ENCODE results near the gene GRK2. TPM values are rescaled to one million over a fixed set of nuclear protein-coding genes. Genes with fewer than 3 reads are reported as not detected.

Gene GRK2
- total and polyA plus RNA-seq, 2 of the 13 experiments (the other 11 are each of a cell fraction or from before 2014, with no cell fraction given) = 31.3 to 42.4 TPM

- TF ChIP-seq HMGXB4 (CRISPR knock-in tag; IDR thresholded peaks at IDR 0.05; ENCODE audit: borderline replicate concordance in 1 of 2, low read depth in 1 of 2) = peak in 1 of 2 experiments; percentile 73; a peak in 2 of 4 replicates
These were observed 3.3 kb upstream of the GRK2 start (continued) for GRCh38 chr11:67262731-67263675.

- DNase-seq (ENCODE audit: low spot score) = no peak
- H3K27me3 ChIP-seq (ENCODE audit: control insufficient read depth in 1 of 2, insufficient read depth in 2 of 2, low read length in 2 of 2) = no peaks in the 10 kb centered on the region
- H3K79me2 ChIP-seq (ENCODE audit: insufficient read depth, low read length) = peaks cover 24% of the 10 kb centered on the region
- H3K27ac ChIP-seq (ENCODE audit: extremely low read length, insufficient read depth, low read length) = no peak overlapping the region
- no peak overlapping the region for H2AFZ ChIP-seq (ENCODE audit: low read length)
- WGBS (ENCODE audit: low lambda C conversion rate) = 63% methylated on average over 5 of the region's 5 CpGs
- ChIA-PET CTCF (ENCODE audit: low intra/inter-chr PET ratio, low total read pairs) (interaction anchor here (3.1 kb wide), 1 partner anchor 53 kb away, joined by 31 read pairs; no protein-coding TSS in a partner anchor), POLR2A (interaction anchor here (1.1 kb wide), 2 partner anchors 23 to 53 kb away, joined by 3 to 4 read pairs; no protein-coding TSS in a partner anchor)
- no peak overlapping the region for H3K4me2 ChIP-seq (ENCODE audit: low read depth, low read length)
- H4K20me1 ChIP-seq (ENCODE audit: insufficient read depth, low read length) = peaks cover 2% of the 10 kb centered on the region
- H3K4me1 ChIP-seq (ENCODE audit: insufficient read depth, low read length) = peaks cover 73% of the 10 kb centered on the region
- no TSS peak for BruUV-seq (replicated peaks)
- intact Hi-C loops (cut with micrococcal nuclease; ENCODE audit: unreplicated experiment) (loop anchor here (5.0 kb wide), 1 partner anchor 38 kb away; the partner anchor contains the start of gene SSH3), in situ Hi-C loops (cut with HindIII; ENCODE audit: extremely low pct_ligation_motif_present, low pct_unique_long_range_greater_than_20kb) (loop anchor here (5.0 kb wide), 2 partner anchors 53 to 118 kb away; no protein-coding TSS in a partner anchor)
- H3K9ac ChIP-seq (ENCODE audit: insufficient read depth, low read depth, low read length) = no peak overlapping the region
- no peak for FAIRE-seq
- peaks cover under 1 to 17% of the 10 kb centered on the region in 2 experiments; a peak in 3 of 5 replicates for H3K36me3 ChIP-seq (replicated peaks in 1 of 2; ENCODE audit: control insufficient read depth in 1 of 2, insufficient read depth in 2 of 2, low read length in 2 of 2)
- H3K4me3 ChIP-seq (replicated peaks in 1 of 3; ENCODE audit: insufficient read depth in 1 of 3, low read depth in 2 of 3, low read length in 3 of 3) = no peak overlapping the region
- no peaks in the 10 kb centered on the region for H3K9me3 ChIP-seq (ENCODE audit: low read length)
- no peak for ATAC-seq
- TF ChIP-seq PHF20 (CRISPR knock-in tag; IDR thresholded peaks at IDR 0.05) = no peak
- no peak for TF ChIP-seq JDP2 (CRISPR knock-in tag; IDR thresholded peaks at IDR 0.05; ENCODE audit: borderline replicate concordance)
- TF ChIP-seq ZNF530 (CRISPR knock-in tag; IDR thresholded peaks at IDR 0.05; ENCODE audit: low read depth) = no peak
- no peak for TF ChIP-seq ZNF644 (CRISPR knock-in tag; IDR thresholded peaks at IDR 0.05; ENCODE audit: low read depth)
- no peak for TF ChIP-seq TEF (CRISPR knock-in tag; IDR thresholded peaks at IDR 0.05)
- TF ChIP-seq ZNF33B (CRISPR knock-in tag; IDR thresholded peaks at IDR 0.05) = no peak
- no peak for TF ChIP-seq ZBTB1 (CRISPR knock-in tag; IDR thresholded peaks at IDR 0.05; ENCODE audit: borderline replicate concordance)
- no peak for TF ChIP-seq FOXA1 (IDR thresholded peaks at IDR 0.05)
- TF ChIP-seq FOXA1 (CRISPR knock-in tag; IDR thresholded peaks at IDR 0.05) = no peak
- TF ChIP-seq ZC3H13 (CRISPR knock-in tag; IDR thresholded peaks at IDR 0.05) = no peak
- no peak for TF ChIP-seq PCBP1 (IDR thresholded peaks at IDR 0.05; ENCODE audit: borderline replicate concordance, low read depth, low read length)
- TF ChIP-seq TGIF2 (CRISPR knock-in tag; IDR thresholded peaks at IDR 0.05) = no peak
- TF ChIP-seq ZNF576 (CRISPR knock-in tag; IDR thresholded peaks at IDR 0.05) = no peak
These were observed 2.0 kb upstream of the GRK2 start for GRCh38 chr11:67264260-67264659.

Measured in HepG2 (cell line).